Endodermal cell (in vitro differentiated cells): ENCODE measurements around the gene GALK1. TPM values are rescaled to one million over a fixed set of nuclear protein-coding genes. Genes with fewer than 3 reads are reported as not detected.

Experiments
- DNase-seq: peaks from one replicate; pipeline ENCODE4 v3.0.0-alpha.2; 2017
- H3K27ac ChIP-seq: 2 replicates; pipeline ENCODE4 v1.5.1; 2013; ENCODE audit warnings: mild to moderate bottlenecking, low read depth, low read length, moderate library complexity
- H3K27me3 ChIP-seq: 2 replicates; pipeline ENCODE4 v1.6.1; 2013; ENCODE audit warnings: mild to moderate bottlenecking, low read length, moderate library complexity; ENCODE audit not compliant: insufficient read depth, control insufficient read depth, poor library complexity, severe bottlenecking
- H3K36me3 ChIP-seq: 2 replicates; pipeline ENCODE4 v1.7.0; 2013; ENCODE audit warnings: mild to moderate bottlenecking, low read length, moderate library complexity; ENCODE audit not compliant: control insufficient read depth, insufficient read depth
- H3K4me1 ChIP-seq: one replicate; pipeline ENCODE4 v1.7.0; 2013; ENCODE audit warnings: low read length; ENCODE audit not compliant: control insufficient read depth, insufficient read depth
- H3K4me3 ChIP-seq: 2 replicates; pipeline ENCODE4 v1.5.1; 2013; ENCODE audit warnings: mild to moderate bottlenecking, low read length, moderate library complexity
- H3K9ac ChIP-seq: 2 replicates; pipeline ENCODE4 v1.6.1; 2013; ENCODE audit warnings: mild to moderate bottlenecking, low read length, moderate library complexity; ENCODE audit not compliant: poor library complexity, severe bottlenecking; ENCODE audit errors: extremely low read depth
- H3K9me3 ChIP-seq: 2 replicates; pipeline ENCODE4 v1.6.1; 2013; ENCODE audit warnings: mild to moderate bottlenecking, low read length, moderate library complexity; ENCODE audit not compliant: control insufficient read depth
- H3K27ac Mint-ChIP-seq: 2 replicates; pipeline ENCODE4 v1.8.0; 2020; ENCODE audit warnings: mixed read lengths
- H3K27me3 Mint-ChIP-seq: 2 replicates; pipeline ENCODE4 v1.8.0; 2021; ENCODE audit warnings: mild to moderate bottlenecking, mixed read lengths; ENCODE audit not compliant: insufficient read depth
- H3K36me3 Mint-ChIP-seq: 2 replicates; pipeline ENCODE4 v1.8.0; 2020; ENCODE audit warnings: low read depth, mixed read lengths
- H3K4me1 Mint-ChIP-seq: 2 replicates; pipeline ENCODE4 v1.8.0; 2020; ENCODE audit warnings: mixed read lengths
- H3K4me3 Mint-ChIP-seq: 2 replicates; pipeline ENCODE4 v1.8.0; 2020; ENCODE audit warnings: mild to moderate bottlenecking, moderate library complexity, mixed read lengths
- H3K9me3 Mint-ChIP-seq: 2 replicates; pipeline ENCODE4 v1.8.0; 2020; ENCODE audit warnings: mild to moderate bottlenecking, mixed read lengths
- CTCF ChIP-seq: fragments of 200-600 bp; sonication (generic); conservative IDR thresholded peaks from 2 replicates; pipeline ENCODE4 v1.5.0; 2021; ENCODE audit warnings: antibody characterized with exemption, mild to moderate bottlenecking
- WGBS, 2 experiments: methylation state at CpG; one replicate each; pipeline versions ENCODE4 v1.1.5 to v1.1.7; 2013; ENCODE audit warnings: missing lambda C conversion rate in 2 of 2, mixed read lengths in 1 of 2; ENCODE audit not compliant: insufficient coverage in 1 of 2, insufficient read length in 1 of 2; 5-methylcytosine and 5-hydroxymethylcytosine counted together
- total RNA-seq, 2 donors: library from RNA; stranded (reverse); fragmentation: NEBNext Ultra II Directional in 1 of 2; extraction: Animal tissue kit (Norgen Biotek cat#: 25700) in 1 of 2; gene quantifications; 2 replicates in 1 of 2; 3 replicates in 1 of 2; pipeline ENCODE4 v1.2.1, GENCODE V29; 2021

GALK1 gene
- total RNA-seq, 2 donors from 2014 or later = 26.7 to 33.2 TPM

DNA sequence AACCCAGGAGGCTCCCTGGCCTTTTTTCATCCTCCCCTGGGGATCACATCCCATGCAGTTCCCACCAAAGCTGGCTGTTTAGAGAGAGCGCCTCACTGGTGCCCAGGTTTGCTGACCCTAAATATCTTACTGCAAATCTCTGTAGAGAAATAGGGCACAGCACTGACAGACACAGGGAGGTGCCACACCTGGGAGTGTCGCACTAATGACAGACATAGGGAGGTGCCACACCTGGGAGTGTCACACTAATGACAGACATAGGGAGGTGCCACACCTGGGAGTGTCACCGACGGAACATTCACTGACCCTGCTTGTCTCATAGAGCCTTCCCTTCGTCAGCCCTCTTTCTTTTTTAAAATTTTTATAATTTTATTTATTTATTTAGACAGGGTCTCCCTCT lies 45.2 kb upstream of the GALK1 start:
- Histone ChIP-seq H3K27ac (no peak overlapping the region), H3K4me3 (no peak overlapping the region), H3K9ac (no peak overlapping the region), H3K27me3 (no peaks in the 10 kb centered on the region), H3K36me3 (peaks cover 46% of the 10 kb centered on the region), H3K4me1 (no peaks in the 10 kb centered on the region), H3K9me3 (no peaks in the 10 kb centered on the region)
- no peak for TF ChIP-seq CTCF
- H3K9me3 Mint-ChIP-seq = no peaks in the 10 kb centered on the region
- no peak overlapping the region for H3K27ac Mint-ChIP-seq
- H3K4me3 Mint-ChIP-seq = no peak overlapping the region
- peak; percentile 58 for DNase-seq
- H3K4me1 Mint-ChIP-seq = no peaks in the 10 kb centered on the region
- WGBS, 2 experiments = 98 to 100% methylated on average over 2 to 5 of the region's 5 CpGs
- peaks cover 26% of the 10 kb centered on the region for H3K36me3 Mint-ChIP-seq
- H3K27me3 Mint-ChIP-seq = no peaks in the 10 kb centered on the region

GRCh38 chr17:75809631-75810111 lies 44.7 kb upstream of the GALK1 start:
- Histone ChIP-seq H3K27ac (peak overlapping the region; percentile 49), H3K9ac (no peak overlapping the region), H3K27me3 (no peaks in the 10 kb centered on the region), H3K4me1 (no peaks in the 10 kb centered on the region), H3K9me3 (no peaks in the 10 kb centered on the region), H3K4me3 (no peak overlapping the region), H3K36me3 (peaks cover 41% of the 10 kb centered on the region)
- WGBS, 2 experiments = 96 to 97% methylated on average over 17 to 24 of the region's 24 CpGs
- TF ChIP-seq CTCF = no peak
- Mint-ChIP-seq H3K27ac (no peak overlapping the region), H3K4me1 (no peaks in the 10 kb centered on the region), H3K36me3 (peaks cover 25% of the 10 kb centered on the region), H3K27me3 (no peaks in the 10 kb centered on the region), H3K9me3 (no peaks in the 10 kb centered on the region), H3K4me3 (no peak overlapping the region)
- peak; percentile 45 for DNase-seq

DNA sequence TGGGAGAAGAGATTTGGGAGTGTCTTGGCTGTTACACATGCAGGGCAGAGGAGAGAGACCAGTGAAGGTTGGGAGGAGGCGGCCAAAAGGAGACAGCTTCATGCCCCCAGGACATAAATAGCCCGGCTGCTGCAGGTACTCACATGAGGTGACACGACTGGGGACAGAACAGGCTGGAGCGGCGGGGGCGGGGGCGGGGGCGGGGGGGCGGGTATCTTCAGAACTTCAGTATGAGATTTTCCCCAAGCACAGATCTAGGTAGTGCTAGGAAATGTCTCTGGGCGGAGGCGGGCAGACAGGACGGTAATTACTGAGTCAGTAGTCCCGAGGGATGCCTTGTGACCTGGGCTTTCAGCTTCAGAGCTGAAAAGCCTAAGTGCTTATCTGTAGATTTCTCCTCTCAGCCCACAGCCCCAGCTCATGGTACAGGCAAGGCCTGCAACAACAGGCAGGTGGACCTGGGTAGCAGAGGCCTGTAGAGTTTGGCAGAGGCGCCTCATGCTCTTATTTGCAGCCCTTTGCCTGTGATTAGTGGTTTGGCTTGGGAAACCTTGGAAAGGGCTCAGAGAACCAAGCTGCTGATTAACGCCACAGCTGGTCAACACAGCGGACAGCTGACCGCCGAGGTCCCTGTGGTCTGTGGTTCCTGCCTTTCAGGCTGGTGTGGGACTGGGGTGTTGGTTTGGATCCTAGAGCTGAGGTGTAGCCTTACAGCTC lies 44.1 kb upstream of the GALK1 start:
- Mint-ChIP-seq H3K4me1 (no peaks in the 10 kb centered on the region), H3K27ac (peak overlapping the region; percentile 18), H3K9me3 (no peaks in the 10 kb centered on the region), H3K36me3 (peaks cover 21% of the 10 kb centered on the region), H3K4me3 (no peak overlapping the region), H3K27me3 (no peaks in the 10 kb centered on the region)
- Histone ChIP-seq H3K4me3 (no peak overlapping the region), H3K9ac (no peak overlapping the region), H3K4me1 (no peaks in the 10 kb centered on the region), H3K9me3 (no peaks in the 10 kb centered on the region), H3K36me3 (peaks cover 36% of the 10 kb centered on the region), H3K27ac (peak overlapping the region; percentile 49), H3K27me3 (no peaks in the 10 kb centered on the region)
- TF ChIP-seq CTCF = no peak
- peak; percentile 49 for DNase-seq
- WGBS, 2 experiments = 90 to 99% methylated on average over 9 to 18 of the region's 18 CpGs
